Memory B cell (primary cell): ENCODE results near the gene VAV2.

Experiments
- ATAC-seq: fragments of 150-1000 bp; cut with Tn5 transposase; 2 replicates; pipeline ENCODE4 v1.10.0; 2021; ENCODE audit warnings: low read depth, mild to moderate bottlenecking, moderate library complexity
- DNase-seq, 2 donors: peaks; one replicate each; pipeline ENCODE4 v3.0.0; 2022; ENCODE audit warnings: low spot score in 2 of 2
- H3K27ac Mint-ChIP-seq: one replicate; pipeline ENCODE4 v1.8.0; 2022; ENCODE audit warnings: mild to moderate bottlenecking, moderate library complexity, mixed read lengths
- H3K27me3 Mint-ChIP-seq: one replicate; pipeline ENCODE4 v1.8.0; 2022; ENCODE audit warnings: mixed read lengths
- H3K36me3 Mint-ChIP-seq: one replicate; pipeline ENCODE4 v1.8.0; 2022; ENCODE audit warnings: mild to moderate bottlenecking, mixed read lengths
- H3K4me1 Mint-ChIP-seq: one replicate; pipeline ENCODE4 v1.8.0; 2022; ENCODE audit warnings: mixed read lengths
- H3K4me3 Mint-ChIP-seq: one replicate; pipeline ENCODE4 v1.8.0; 2022; ENCODE audit warnings: mild to moderate bottlenecking, moderate library complexity, mixed read lengths
- H3K9me3 Mint-ChIP-seq: one replicate; pipeline ENCODE4 v1.8.0; 2022; ENCODE audit warnings: mixed read lengths

VAV2 gene

DNA sequence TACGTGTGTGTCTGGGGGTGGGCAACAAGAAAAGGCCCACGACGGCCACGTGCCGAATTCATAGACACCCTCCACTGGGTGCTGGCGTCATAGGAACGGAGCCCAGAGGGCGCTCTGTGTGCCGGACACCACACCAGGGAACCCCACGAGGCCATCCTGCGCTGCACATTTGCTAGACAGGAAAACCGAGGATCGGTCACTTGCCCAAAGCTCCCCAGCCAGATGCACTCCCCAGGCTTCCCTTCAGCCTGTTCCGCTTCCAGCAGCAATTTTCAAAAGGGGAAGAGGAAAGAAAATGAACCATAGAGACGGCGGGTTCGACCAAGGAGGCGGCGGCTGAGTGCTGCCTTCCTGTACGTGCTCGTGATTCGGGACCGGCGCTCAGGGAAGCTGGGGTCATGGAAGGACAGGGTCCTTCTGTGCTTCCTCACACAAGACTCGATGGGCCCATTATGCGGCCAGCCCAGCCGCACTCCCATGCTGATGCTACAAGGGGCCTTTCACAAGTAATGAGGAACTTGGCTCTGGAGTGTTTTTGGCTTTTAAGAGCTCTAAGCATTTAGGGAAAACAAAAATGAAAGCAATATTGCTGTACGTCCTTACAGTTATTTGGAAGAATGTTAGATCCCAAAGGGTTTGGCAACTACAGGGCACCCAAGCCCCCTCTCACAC lies 129.4 kb downstream of the VAV2 start:
- no peak for DNase-seq
- peaks cover 26% of the 10 kb centered on the region for H3K36me3 Mint-ChIP-seq
- peaks cover 5% of the 10 kb centered on the region for H3K9me3 Mint-ChIP-seq
- peak overlapping the region; percentile 41 for H3K4me3 Mint-ChIP-seq
- H3K27ac Mint-ChIP-seq, result peak overlapping the region; percentile 70
- peaks cover 19% of the 10 kb centered on the region for H3K4me1 Mint-ChIP-seq
- no peak for ATAC-seq
- no peaks in the 10 kb centered on the region for H3K27me3 Mint-ChIP-seq

DNA sequence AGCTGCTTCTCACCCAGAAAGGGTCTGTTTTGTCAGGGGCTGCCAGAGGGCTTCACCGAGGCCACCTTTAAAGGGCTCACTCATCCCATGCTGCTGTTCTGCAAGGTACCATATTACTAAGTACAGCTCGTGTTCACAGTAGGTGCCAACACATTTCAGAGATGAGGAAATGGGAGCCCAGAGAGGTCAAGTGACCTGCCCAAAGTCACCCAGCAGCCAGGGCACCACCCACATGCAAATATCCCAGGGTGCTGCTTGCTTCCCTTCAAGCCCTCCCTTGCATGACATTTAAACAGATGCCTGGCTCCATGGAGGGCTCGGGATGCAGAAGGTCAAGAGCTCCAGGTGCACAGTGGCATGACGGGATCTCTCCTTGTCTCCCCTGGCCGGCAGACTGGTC lies 130.4 kb downstream of the VAV2 start:
- Mint-ChIP-seq H3K36me3 (peaks cover 26% of the 10 kb centered on the region), H3K27me3 (no peaks in the 10 kb centered on the region)
- DNase-seq, result no peak

GRCh38 chr9:133861086-133861485 lies 131.0 kb downstream of the VAV2 start:
- Mint-ChIP-seq H3K36me3 (peaks cover 24% of the 10 kb centered on the region), H3K27me3 (no peaks in the 10 kb centered on the region), H3K4me1 (peaks cover 18% of the 10 kb centered on the region), H3K27ac (peak overlapping the region; percentile 29), H3K9me3 (peaks cover 5% of the 10 kb centered on the region), H3K4me3 (no peak overlapping the region)
- DNase-seq, result no peak
- ATAC-seq, result no peak

More for the DNA sequence above, 130.4 kb downstream of the VAV2 start:
- H3K4me3 Mint-ChIP-seq, result no peak overlapping the region
- ATAC-seq, result no peak
- H3K9me3 Mint-ChIP-seq, result peaks cover 5% of the 10 kb centered on the region
- H3K4me1 Mint-ChIP-seq, result peaks cover 19% of the 10 kb centered on the region
- no peak overlapping the region for H3K27ac Mint-ChIP-seq

DNA sequence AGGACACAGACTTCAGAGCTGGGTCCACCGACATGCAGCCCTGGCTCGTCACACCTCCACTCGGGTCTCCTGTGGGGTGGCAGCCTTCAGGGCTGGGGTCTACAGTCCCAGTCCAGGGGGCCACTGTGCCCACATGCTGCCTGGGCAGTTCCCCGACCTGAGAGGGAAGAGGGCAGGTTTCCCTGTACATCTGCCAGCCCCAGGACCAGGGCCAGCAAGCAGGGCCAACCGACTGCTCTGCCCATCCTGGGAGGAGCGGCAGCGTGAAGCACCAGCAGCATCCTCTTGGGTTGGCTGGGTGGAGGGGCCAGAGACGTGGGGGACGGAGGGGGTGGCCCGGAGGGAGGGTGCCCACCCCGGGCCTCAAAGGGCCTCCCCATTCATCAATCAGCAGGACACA lies 133.4 kb downstream of the VAV2 start:
- Mint-ChIP-seq H3K9me3 (no peaks in the 10 kb centered on the region), H3K27ac (no peak overlapping the region), H3K4me1 (peaks cover 20% of the 10 kb centered on the region), H3K4me3 (no peak overlapping the region), H3K36me3 (peaks cover 22% of the 10 kb centered on the region), H3K27me3 (no peaks in the 10 kb centered on the region)
- no peak for ATAC-seq
- no peak for DNase-seq

DNA sequence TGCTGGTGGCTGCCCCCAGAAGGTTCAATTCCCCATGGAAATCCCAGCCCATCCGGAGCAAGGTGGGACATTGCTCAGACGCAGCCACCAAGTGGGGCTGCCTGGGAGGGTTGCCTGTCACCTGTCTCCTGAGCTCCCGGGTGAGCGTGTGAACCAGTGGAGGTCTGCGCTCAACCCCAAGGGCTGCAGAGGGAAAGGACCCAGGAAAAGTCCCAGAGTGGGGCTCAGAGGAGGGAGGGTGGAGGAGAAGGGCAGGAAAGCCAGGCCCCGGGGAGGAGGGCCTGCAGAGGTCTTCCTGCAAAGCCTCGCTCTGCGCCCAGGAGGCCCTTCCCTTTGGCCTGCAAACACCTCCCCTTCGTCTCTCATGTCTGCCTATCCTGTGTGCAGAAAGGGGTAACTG lies 134.5 kb downstream of the VAV2 start:
- peaks cover 27% of the 10 kb centered on the region for H3K4me1 Mint-ChIP-seq
- DNase-seq (no peak), ATAC-seq (no peak)
- H3K9me3 Mint-ChIP-seq, result no peaks in the 10 kb centered on the region
- H3K4me3 Mint-ChIP-seq, result no peak overlapping the region
- H3K27me3 Mint-ChIP-seq, result no peaks in the 10 kb centered on the region
- peak overlapping the region; percentile 47 for H3K27ac Mint-ChIP-seq
- peaks cover 22% of the 10 kb centered on the region for H3K36me3 Mint-ChIP-seq

DNA sequence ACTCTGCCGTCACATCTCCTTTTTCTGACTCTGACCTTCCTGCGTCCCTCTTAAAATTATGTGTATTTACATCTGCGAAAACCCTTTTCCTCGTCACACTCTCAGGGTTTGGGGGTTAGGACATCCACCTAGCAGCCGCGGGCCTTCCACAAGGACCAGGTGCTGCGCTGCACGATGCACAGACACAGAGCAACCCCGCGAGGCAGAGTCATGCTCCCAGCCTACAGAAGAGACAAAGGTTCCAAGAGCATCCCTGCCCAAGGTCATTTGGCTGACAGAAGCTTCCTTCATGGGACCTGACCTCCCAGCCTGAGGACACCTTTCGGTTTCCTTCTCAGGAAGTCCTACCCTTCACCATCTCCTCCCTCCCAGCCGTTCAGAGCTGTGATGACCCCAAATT lies 135.3 kb downstream of the VAV2 start:
- ATAC-seq (no peak), DNase-seq (no peak)
- peaks cover 29% of the 10 kb centered on the region for H3K4me1 Mint-ChIP-seq
- H3K27ac Mint-ChIP-seq, result peak overlapping the region; percentile 42
- no peaks in the 10 kb centered on the region for H3K27me3 Mint-ChIP-seq
- peaks cover 24% of the 10 kb centered on the region for H3K36me3 Mint-ChIP-seq
- no peak overlapping the region for H3K4me3 Mint-ChIP-seq
- no peaks in the 10 kb centered on the region for H3K9me3 Mint-ChIP-seq

GRCh38 chr9:133855802-133856521 lies 136.2 kb downstream of the VAV2 start:
- Mint-ChIP-seq H3K9me3 (no peaks in the 10 kb centered on the region), H3K4me1 (peaks cover 37% of the 10 kb centered on the region), H3K27me3 (no peaks in the 10 kb centered on the region), H3K27ac (peak overlapping the region; percentile 58), H3K36me3 (peaks cover 25% of the 10 kb centered on the region), H3K4me3 (no peak overlapping the region)
- no peak for DNase-seq
- ATAC-seq, result peak; percentile 41

DNA sequence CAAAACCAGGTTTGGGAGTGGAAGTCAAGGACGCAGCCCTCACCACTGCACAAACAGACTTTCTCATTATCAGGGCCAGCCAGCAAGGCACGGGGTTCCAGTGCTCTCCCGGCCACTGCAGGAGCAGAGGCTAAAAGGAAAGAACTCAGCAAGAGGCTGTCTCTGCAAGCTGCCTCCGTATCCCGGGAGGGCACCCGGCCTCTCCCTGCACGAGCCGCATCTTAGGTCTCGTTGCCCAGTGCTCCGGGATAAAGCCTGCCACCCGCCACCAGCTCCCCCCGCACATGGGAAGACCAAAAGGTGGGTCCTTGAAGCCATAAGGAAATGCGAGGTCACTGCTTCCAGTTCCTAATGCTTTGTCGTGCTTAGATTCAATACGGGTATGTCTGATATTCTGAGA lies 136.8 kb downstream of the VAV2 start:
- no peaks in the 10 kb centered on the region for H3K9me3 Mint-ChIP-seq
- peaks cover 41% of the 10 kb centered on the region for H3K4me1 Mint-ChIP-seq
- peak overlapping the region; percentile 58 for H3K27ac Mint-ChIP-seq

GRCh38 chr9:133854765-133855164 lies 137.4 kb downstream of the VAV2 start:
- ATAC-seq, result no peak
- H3K27ac Mint-ChIP-seq, result no peak overlapping the region
- peaks cover 24% of the 10 kb centered on the region for H3K36me3 Mint-ChIP-seq
- H3K4me3 Mint-ChIP-seq, result no peak overlapping the region
- peaks cover 41% of the 10 kb centered on the region for H3K4me1 Mint-ChIP-seq
- DNase-seq, result no peak
- H3K27me3 Mint-ChIP-seq, result no peaks in the 10 kb centered on the region
- H3K9me3 Mint-ChIP-seq, result no peaks in the 10 kb centered on the region

More for the DNA sequence above, 136.8 kb downstream of the VAV2 start:
- H3K27me3 Mint-ChIP-seq, result no peaks in the 10 kb centered on the region
- no peak for DNase-seq
- ATAC-seq, result no peak
- H3K36me3 Mint-ChIP-seq, result peaks cover 24% of the 10 kb centered on the region
- no peak overlapping the region for H3K4me3 Mint-ChIP-seq

- Mint-ChIP-seq H3K36me3 (peaks cover 24% of the 10 kb centered on the region), H3K4me3 (no peak overlapping the region), H3K27me3 (no peaks in the 10 kb centered on the region), H3K27ac (no peak overlapping the region), H3K4me1 (peaks cover 41% of the 10 kb centered on the region), H3K9me3 (no peaks in the 10 kb centered on the region)
- DNase-seq (no peak), ATAC-seq (no peak)
Measured at GRCh38 chr9:133854048-133854447, 138.1 kb downstream of the VAV2 start.

- Mint-ChIP-seq H3K27me3 (no peaks in the 10 kb centered on the region), H3K27ac (peak overlapping the region; percentile 42), H3K9me3 (no peaks in the 10 kb centered on the region), H3K36me3 (peaks cover 26% of the 10 kb centered on the region), H3K4me3 (no peak overlapping the region), H3K4me1 (peaks cover 45% of the 10 kb centered on the region)
- DNase-seq (no peak), ATAC-seq (no peak)
Measured at GRCh38 chr9:133853331-133853730, 138.8 kb downstream of the VAV2 start.

- no peaks in the 10 kb centered on the region for H3K9me3 Mint-ChIP-seq
- no peak for ATAC-seq
- peaks cover 45% of the 10 kb centered on the region for H3K4me1 Mint-ChIP-seq
- peak overlapping the region; percentile 42 for H3K27ac Mint-ChIP-seq
- H3K36me3 Mint-ChIP-seq, result peaks cover 23% of the 10 kb centered on the region
- no peaks in the 10 kb centered on the region for H3K27me3 Mint-ChIP-seq
- H3K4me3 Mint-ChIP-seq, result no peak overlapping the region
- DNase-seq, result no peak
Measured at GRCh38 chr9:133852431-133852830, 139.7 kb downstream of the VAV2 start.

DNA sequence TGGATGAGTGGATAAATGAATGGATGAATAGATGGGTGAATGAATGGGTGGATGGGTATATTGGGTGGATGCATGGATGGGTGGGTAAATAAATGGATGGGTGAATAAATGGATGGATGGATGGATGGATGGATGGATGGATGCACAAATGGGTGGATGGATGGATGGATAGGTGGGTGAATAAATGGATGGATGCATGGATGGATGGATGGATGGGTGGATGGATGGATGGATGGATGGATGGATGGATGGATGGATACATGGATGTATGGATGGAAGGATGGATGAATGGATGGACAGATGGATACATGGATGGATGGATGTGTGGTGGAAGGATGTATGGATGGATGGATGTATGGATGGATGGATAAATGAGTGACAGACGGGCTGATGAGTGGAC lies 140.4 kb downstream of the VAV2 start:
- peak overlapping the region; percentile 42 for H3K27ac Mint-ChIP-seq

DNA sequence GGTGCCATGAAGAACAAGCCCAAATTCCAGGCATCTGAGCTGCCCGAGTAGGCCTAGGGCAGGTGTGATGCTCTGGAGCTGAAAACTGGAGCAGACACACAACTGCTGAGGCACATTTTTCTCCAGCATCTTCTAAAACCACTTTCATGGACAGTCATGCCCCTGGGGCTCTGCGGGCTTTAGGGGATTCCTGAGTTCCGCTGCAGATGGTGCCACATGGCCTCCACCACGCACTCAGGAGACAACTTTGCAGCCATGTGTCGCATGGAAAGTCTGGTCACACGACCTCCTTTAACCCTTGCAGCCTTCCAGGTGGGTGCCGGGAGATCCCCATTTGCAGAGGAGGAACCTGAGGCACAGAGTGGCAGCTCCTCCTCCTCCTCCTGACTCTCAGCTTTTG lies 141.2 kb downstream of the VAV2 start:
- Mint-ChIP-seq H3K9me3 (no peaks in the 10 kb centered on the region), H3K4me1 (peaks cover 45% of the 10 kb centered on the region), H3K4me3 (no peak overlapping the region), H3K27ac (peak overlapping the region; percentile 42), H3K27me3 (no peaks in the 10 kb centered on the region), H3K36me3 (peaks cover 23% of the 10 kb centered on the region)
- DNase-seq (no peak), ATAC-seq (peak; percentile 79)

More for the DNA sequence above, 140.4 kb downstream of the VAV2 start:
- Mint-ChIP-seq H3K36me3 (peaks cover 23% of the 10 kb centered on the region), H3K9me3 (no peaks in the 10 kb centered on the region), H3K4me1 (peaks cover 45% of the 10 kb centered on the region), H3K27me3 (no peaks in the 10 kb centered on the region), H3K4me3 (no peak overlapping the region)
- ATAC-seq (no peak), DNase-seq (no peak)
